Limb (tissue), 2 donors: Measurements from ENCODE around the gene FEM1A.
"Not testable (repeated sequence)": the region's sequence is repeated elsewhere in the genome, so short reads cannot be mapped to it uniquely, and the experiment has no call there.

Source experiments
- DNase-seq, 2 donors: peaks; one replicate each; pipeline ENCODE4 v3.0.0-alpha.2; 2016; ENCODE audit errors: extremely low spot score in 2 of 2

FEM1A gene

GRCh38 chr19:4845975-4846374 lies 54.4 kb downstream of the FEM1A start:
- DNase-seq = not testable (repeated sequence)

GRCh38 chr19:4847190-4847973 lies 55.8 kb downstream of the FEM1A start:
- DNase-seq = no peak

- no peak for DNase-seq
Observed at GRCh38 chr19:4849019-4849418, 57.5 kb downstream of the FEM1A start.
